H9 (cell line): ENCODE data around the gene CEP164. TPM values are rescaled to one million over a fixed set of nuclear protein-coding genes. Genes with fewer than 3 reads are reported as not detected.

ENCODE experiments used
- DNase-seq: peaks from one replicate; pipeline ENCODE4 v3.0.0-alpha.2; 2017
- H2AFZ ChIP-seq: one replicate; pipeline ENCODE4 v1.6.1; 2013; ENCODE audit warnings: mild to moderate bottlenecking, low read length, control low read depth, moderate library complexity
- H2AK5ac ChIP-seq: 2 replicates; pipeline ENCODE4 v1.6.1; 2013; ENCODE audit warnings: low read length, control low read depth, mixed read lengths; ENCODE audit not compliant: insufficient read length
- H2BK120ac ChIP-seq: one replicate; pipeline ENCODE4 v1.6.1; 2013; ENCODE audit warnings: low read depth, mild to moderate bottlenecking, low read length, control low read depth, inconsistent platforms; ENCODE audit not compliant: poor library complexity, severe bottlenecking
- H2BK12ac ChIP-seq: 2 replicates; pipeline ENCODE4 v1.6.1; 2013; ENCODE audit warnings: low read length, control low read depth, mixed read lengths, low read depth; ENCODE audit not compliant: insufficient read length
- H2BK15ac ChIP-seq: 2 replicates; pipeline ENCODE4 v1.6.1; 2013; ENCODE audit warnings: low read depth, low read length, control low read depth
- H2BK20ac ChIP-seq: one replicate; pipeline ENCODE4 v1.6.1; 2013; ENCODE audit warnings: low read depth, mild to moderate bottlenecking, low read length, control low read depth, inconsistent platforms; ENCODE audit not compliant: poor library complexity, severe bottlenecking
- H2BK5ac ChIP-seq: 2 replicates; pipeline ENCODE4 v1.6.1; 2013; ENCODE audit warnings: low read length, control low read depth, mixed read lengths; ENCODE audit not compliant: insufficient read length
- H3K14ac ChIP-seq: 2 replicates; pipeline ENCODE4 v1.6.1; 2013; ENCODE audit warnings: low read length, control low read depth; ENCODE audit not compliant: insufficient read depth
- H3K18ac ChIP-seq: 2 replicates; pipeline ENCODE4 v1.6.1; 2013; ENCODE audit warnings: low read depth, mild to moderate bottlenecking, mixed read lengths, low read length, control low read depth; ENCODE audit not compliant: insufficient read length
- H3K23ac ChIP-seq: 2 replicates; pipeline ENCODE4 v1.6.1; 2013; ENCODE audit warnings: low read length, control low read depth, mixed read lengths, low read depth; ENCODE audit not compliant: insufficient read length
- H3K23me2 ChIP-seq: 2 replicates; pipeline ENCODE4 v1.6.1; 2013; ENCODE audit warnings: low read depth, mild to moderate bottlenecking, mixed read lengths, low read length, control low read depth; ENCODE audit not compliant: insufficient read length, poor library complexity, severe bottlenecking
- H3K27ac ChIP-seq: 2 replicates; pipeline ENCODE4 v1.5.1; 2013; ENCODE audit warnings: low read length, control low read depth, mixed read lengths, low read depth; ENCODE audit not compliant: insufficient read length
- H3K27me3 ChIP-seq: 2 replicates; pipeline ENCODE4 v1.6.1; 2013; ENCODE audit warnings: low read length, control low read depth, inconsistent platforms; ENCODE audit not compliant: insufficient read depth
- H3K4ac ChIP-seq: 2 replicates; pipeline ENCODE4 v1.6.1; 2013; ENCODE audit warnings: low read depth, mild to moderate bottlenecking, control low read depth, inconsistent platforms, low read length, moderate library complexity
- H3K4me1 ChIP-seq: 2 replicates; pipeline ENCODE4 v1.6.1; 2013; ENCODE audit warnings: low read length, control low read depth, inconsistent platforms; ENCODE audit not compliant: insufficient read depth
- H3K4me2 ChIP-seq: 2 replicates; pipeline ENCODE4 v1.6.1; 2013; ENCODE audit warnings: low read length, control low read depth, mixed read lengths; ENCODE audit not compliant: insufficient read length, insufficient read depth
- H3K56ac ChIP-seq: 2 replicates; pipeline ENCODE4 v1.6.1; 2013; ENCODE audit warnings: low read depth, mild to moderate bottlenecking, mixed read lengths, low read length, control low read depth; ENCODE audit not compliant: insufficient read length
- H3K79me1 ChIP-seq: 2 replicates; pipeline ENCODE4 v1.6.1; 2013; ENCODE audit warnings: low read depth, mild to moderate bottlenecking, moderate library complexity, low read length, control low read depth, inconsistent platforms; ENCODE audit not compliant: insufficient read depth, poor library complexity, severe bottlenecking
- H3K79me2 ChIP-seq: 2 replicates; pipeline ENCODE4 v1.6.1; 2013; ENCODE audit warnings: low read length, control low read depth, inconsistent platforms; ENCODE audit not compliant: insufficient read depth
- H3K9ac ChIP-seq: 2 replicates; pipeline ENCODE4 v1.6.1; 2013; ENCODE audit warnings: low read length, control low read depth, mixed read lengths; ENCODE audit not compliant: insufficient read length; ENCODE audit errors: extremely low read depth
- H3K9me3 ChIP-seq: one replicate; pipeline ENCODE4 v1.6.1; 2013; ENCODE audit warnings: low read depth, low read length, inconsistent platforms; ENCODE audit not compliant: control insufficient read depth
- H3T11ph ChIP-seq: one replicate; pipeline ENCODE4 v1.6.1; 2013; ENCODE audit warnings: mild to moderate bottlenecking, low read length, control low read depth, inconsistent platforms
- H4K20me1 ChIP-seq: one replicate; pipeline ENCODE4 v1.6.1; 2013; ENCODE audit not compliant: control insufficient read depth, insufficient read length, insufficient read depth
- H4K5ac ChIP-seq: 2 replicates; pipeline ENCODE4 v1.6.1; 2013; ENCODE audit warnings: low read depth, mild to moderate bottlenecking, mixed read lengths, low read length, control low read depth; ENCODE audit not compliant: insufficient read length
- H4K8ac ChIP-seq: replicated peaks from 2 replicates; pipeline ENCODE4 v1.6.1; 2013; ENCODE audit warnings: low read length, control low read depth, mixed read lengths, low read depth; ENCODE audit not compliant: insufficient read length
- H4K91ac ChIP-seq: 2 replicates; pipeline ENCODE4 v1.6.1; 2013; ENCODE audit warnings: low read depth, mild to moderate bottlenecking, moderate library complexity, mixed read lengths, low read length, control low read depth; ENCODE audit not compliant: insufficient read length
- H3K27ac Mint-ChIP-seq, 3 experiments: 2 replicates in 2 of 3; 3 replicates in 1 of 3; pipeline ENCODE4 v1.8.0; 2020 to 2021; ENCODE audit warnings: mixed read lengths in 3 of 3, mild to moderate bottlenecking in 1 of 3, moderate library complexity in 1 of 3
- H3K27me3 Mint-ChIP-seq: 2 replicates; pipeline ENCODE4 v1.8.0; 2021; ENCODE audit warnings: low read depth, mild to moderate bottlenecking, moderate library complexity, mixed read lengths
- H3K36me3 Mint-ChIP-seq, 3 experiments: 2 replicates in 2 of 3; 3 replicates in 1 of 3; pipeline ENCODE4 v1.8.0; 2020 to 2021; ENCODE audit warnings: low read depth in 3 of 3, mixed read lengths in 3 of 3; ENCODE audit not compliant: insufficient read depth in 1 of 3
- H3K4me1 Mint-ChIP-seq, 2 experiments: 2 replicates each; pipeline ENCODE4 v1.8.0; 2020; ENCODE audit warnings: mixed read lengths in 2 of 2
- H3K4me3 Mint-ChIP-seq, 2 experiments: 2 replicates in 1 of 2; 3 replicates in 1 of 2; pipeline ENCODE4 v1.8.0; 2020 to 2021; ENCODE audit warnings: mild to moderate bottlenecking in 2 of 2, mixed read lengths in 2 of 2, moderate library complexity in 1 of 2
- H3K9me3 Mint-ChIP-seq, 2 experiments: 2 replicates in 1 of 2; 3 replicates in 1 of 2; pipeline ENCODE4 v1.8.0; 2020; ENCODE audit warnings: mild to moderate bottlenecking in 2 of 2, mixed read lengths in 2 of 2, moderate library complexity in 1 of 2
- CTCF ChIP-seq: fragments of 200-600 bp; sonication (generic); conservative IDR thresholded peaks from 3 replicates; pipeline ENCODE4 v1.8.0; 2021; ENCODE audit warnings: antibody characterized with exemption, mild to moderate bottlenecking
- WGBS: extraction: QIAGEN DNeasy Blood & Tissue Kit; methylation state at CpG from one replicate; pipeline ENCODE4 v1.1.7; 2013; ENCODE audit warnings: missing lambda C conversion rate, low lambda C conversion rate, mixed read lengths; ENCODE audit not compliant: insufficient read length; ENCODE audit errors: extremely low coverage; 5-methylcytosine and 5-hydroxymethylcytosine counted together
- total RNA-seq: library from RNA; stranded (reverse); gene quantifications from 2 replicates; pipeline ENCODE4 v1.2.1, GENCODE V29; 2021

CEP164 gene
- total RNA-seq, 1 experiment from 2014 or later, result 24.9 TPM

- DNase-seq, result no peak
- no peaks in the 10 kb centered on the region for H3K27me3 ChIP-seq
- no peak overlapping the region for H3K23ac ChIP-seq
- H3K27ac Mint-ChIP-seq, result no peak overlapping the region
- H2BK15ac ChIP-seq, result no peak overlapping the region
- no peaks in the 10 kb centered on the region for H3K9me3 Mint-ChIP-seq
- no peak overlapping the region for H4K5ac ChIP-seq
- H4K8ac ChIP-seq, result no peak overlapping the region
- no peak overlapping the region for H2BK5ac ChIP-seq
- H2BK120ac ChIP-seq, result no peak overlapping the region
- no peak overlapping the region for H2BK20ac ChIP-seq
- no peak overlapping the region for H2AFZ ChIP-seq
- H3K4me1 Mint-ChIP-seq, result peaks cover 13 to 15% of the 10 kb centered on the region in 2 experiments
- no peaks in the 10 kb centered on the region for H4K20me1 ChIP-seq
- no peaks in the 10 kb centered on the region for H3K36me3 Mint-ChIP-seq
- WGBS, result no CpG with 5 or more reads among the region's 10 CpGs
- H3K27ac ChIP-seq, result no peak overlapping the region
- no peaks in the 10 kb centered on the region for H3K9me3 ChIP-seq
- H3K14ac ChIP-seq, result no peak overlapping the region
- H2AK5ac ChIP-seq, result no peak overlapping the region
- peak overlapping the region; percentile 65 to 79 for H3K4me3 Mint-ChIP-seq
- no peak overlapping the region for H2BK12ac ChIP-seq
- H3K56ac ChIP-seq, result no peak overlapping the region
- H3K23me2 ChIP-seq, result peaks cover 10% of the 10 kb centered on the region
- H3K18ac ChIP-seq, result no peak overlapping the region
- H3K9ac ChIP-seq, result no peak overlapping the region
- TF ChIP-seq CTCF, result no peak
- no peak overlapping the region for H3T11ph ChIP-seq
- no peaks in the 10 kb centered on the region for H3K4me1 ChIP-seq
- peaks cover 7% of the 10 kb centered on the region for H3K27me3 Mint-ChIP-seq
- no peaks in the 10 kb centered on the region for H3K79me1 ChIP-seq
- no peak overlapping the region for H4K91ac ChIP-seq
- no peak overlapping the region for H3K4ac ChIP-seq
- no peaks in the 10 kb centered on the region for H3K79me2 ChIP-seq
- H3K4me2 ChIP-seq, result peak overlapping the region; percentile 36
Measured at GRCh38 chr11:117314840-117315239, 12.8 kb upstream of the CEP164 start.
